Testis (tissue), 2 donors: ENCODE results near the gene HIGD1A.

Experiments used
- POLR2A ChIP-seq: fragments of 450-650 bp; IDR thresholded peaks from one replicate; pipeline ENCODE4 v1.6.1; 2017; ENCODE audit warnings: antibody characterized with exemption, mild to moderate bottlenecking, moderate library complexity
- TF ChIP-seq, protein P1 (sequence below), 3 experiments: fragments of 450-650 bp in 2 of 3; fragments of 200-600 bp in 1 of 3; sonication (generic) in 1 of 3; IDR thresholded peaks; one replicate each; pipeline ENCODE4 v1.5.1; 2016 to 2019; ENCODE audit warnings: antibody characterized with exemption in 3 of 3, mild to moderate bottlenecking in 2 of 3, moderate library complexity in 1 of 3

DNA sequence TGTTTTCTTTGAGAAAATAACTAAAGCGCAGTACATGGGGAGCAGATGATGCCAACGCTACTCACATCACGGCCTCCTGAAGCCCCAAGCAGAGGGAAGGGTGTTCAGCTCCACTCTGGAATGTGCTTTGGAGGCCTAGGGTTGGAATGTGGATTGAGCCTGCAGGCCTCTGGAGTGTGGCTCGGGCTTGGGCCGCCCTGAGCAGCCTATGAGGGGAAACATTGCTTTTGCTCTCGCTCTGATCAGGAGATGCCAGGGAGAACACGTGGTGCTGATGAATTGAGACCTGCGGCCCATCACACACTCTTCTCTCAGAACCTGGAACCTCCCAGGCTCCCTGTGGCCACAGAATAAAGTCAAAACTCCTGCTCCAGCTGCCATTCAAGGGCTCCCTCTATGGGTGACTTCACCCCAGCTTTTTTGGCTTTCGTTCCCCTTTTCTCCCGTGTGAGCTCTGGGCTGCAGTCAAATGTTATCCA, 54.5 kb downstream of the HIGD1A start:
- TF ChIP-seq, protein P1, sequence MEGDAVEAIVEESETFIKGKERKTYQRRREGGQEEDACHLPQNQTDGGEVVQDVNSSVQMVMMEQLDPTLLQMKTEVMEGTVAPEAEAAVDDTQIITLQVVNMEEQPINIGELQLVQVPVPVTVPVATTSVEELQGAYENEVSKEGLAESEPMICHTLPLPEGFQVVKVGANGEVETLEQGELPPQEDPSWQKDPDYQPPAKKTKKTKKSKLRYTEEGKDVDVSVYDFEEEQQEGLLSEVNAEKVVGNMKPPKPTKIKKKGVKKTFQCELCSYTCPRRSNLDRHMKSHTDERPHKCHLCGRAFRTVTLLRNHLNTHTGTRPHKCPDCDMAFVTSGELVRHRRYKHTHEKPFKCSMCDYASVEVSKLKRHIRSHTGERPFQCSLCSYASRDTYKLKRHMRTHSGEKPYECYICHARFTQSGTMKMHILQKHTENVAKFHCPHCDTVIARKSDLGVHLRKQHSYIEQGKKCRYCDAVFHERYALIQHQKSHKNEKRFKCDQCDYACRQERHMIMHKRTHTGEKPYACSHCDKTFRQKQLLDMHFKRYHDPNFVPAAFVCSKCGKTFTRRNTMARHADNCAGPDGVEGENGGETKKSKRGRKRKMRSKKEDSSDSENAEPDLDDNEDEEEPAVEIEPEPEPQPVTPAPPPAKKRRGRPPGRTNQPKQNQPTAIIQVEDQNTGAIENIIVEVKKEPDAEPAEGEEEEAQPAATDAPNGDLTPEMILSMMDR (IDR thresholded peaks at IDR 0.05): peak in 2 of 3 experiments; percentile 10 to 43
- no peak for TF ChIP-seq POLR2A
